Astrocyte (in vitro differentiated cells and primary cell): ENCODE measurements around the gene TSBP1. TPM values are rescaled to one million over a fixed set of nuclear protein-coding genes. Genes with fewer than 3 reads are reported as not detected.

Source experiments
- DNase-seq: peaks from one replicate; pipeline ENCODE4 v3.0.0-alpha.2; 2010; ENCODE audit warnings: low read depth
- FAIRE-seq: peaks from 2 replicates; lab custom pipeline; 2011; peaks lifted over from hg19 to GRCh38; lab: Jason Lieb, UNC
- H2AFZ ChIP-seq: 2 replicates; pipeline ENCODE4 v1.6.0; 2012; ENCODE audit warnings: low read depth, low read length, inconsistent platforms
- H3K27ac ChIP-seq: 2 replicates; pipeline ENCODE4 v1.5.1; 2011; ENCODE audit warnings: low read depth, low read length, inconsistent platforms
- H3K27me3 ChIP-seq: 2 replicates; pipeline ENCODE4 v1.6.0; 2011; ENCODE audit warnings: low read length, inconsistent platforms; ENCODE audit not compliant: insufficient read depth
- H3K36me3 ChIP-seq: 2 replicates; pipeline ENCODE4 v1.5.1; 2011; ENCODE audit warnings: low read length, inconsistent platforms; ENCODE audit not compliant: insufficient read depth
- H3K4me1 ChIP-seq: 2 replicates; pipeline ENCODE4 v1.5.1; 2011; ENCODE audit warnings: low read length, inconsistent platforms; ENCODE audit not compliant: insufficient read depth
- H3K4me2 ChIP-seq: 2 replicates; pipeline ENCODE4 v1.6.0; 2012; ENCODE audit warnings: low read length, inconsistent platforms
- H3K4me3 ChIP-seq: 2 replicates; pipeline ENCODE4 v1.5.1; 2011; ENCODE audit warnings: low read depth, mild to moderate bottlenecking, low read length, inconsistent platforms; ENCODE audit not compliant: insufficient read depth
- H3K79me2 ChIP-seq: 2 replicates; pipeline ENCODE4 v1.6.0; 2012; ENCODE audit warnings: mild to moderate bottlenecking, low read length, inconsistent platforms; ENCODE audit not compliant: insufficient read depth
- H3K9ac ChIP-seq: 2 replicates; pipeline ENCODE4 v1.6.0; 2012; ENCODE audit warnings: mild to moderate bottlenecking, low read length, inconsistent platforms
- H3K9me3 ChIP-seq: 2 replicates; pipeline ENCODE4 v1.5.1; 2012; ENCODE audit warnings: low read depth, mild to moderate bottlenecking, low read length, inconsistent platforms; ENCODE audit not compliant: insufficient read depth
- H4K20me1 ChIP-seq: 2 replicates; pipeline ENCODE4 v1.6.0; 2012; ENCODE audit warnings: low read length, inconsistent platforms; ENCODE audit not compliant: insufficient read depth
- H3K27ac Mint-ChIP-seq: one replicate; pipeline ENCODE4 v1.8.0; 2021; ENCODE audit warnings: mild to moderate bottlenecking, mixed read lengths; ENCODE audit not compliant: unreplicated experiment
- H3K27me3 Mint-ChIP-seq: one replicate; pipeline ENCODE4 v1.8.0; 2021; ENCODE audit warnings: low read depth, mixed read lengths; ENCODE audit not compliant: unreplicated experiment
- H3K36me3 Mint-ChIP-seq: one replicate; pipeline ENCODE4 v1.8.0; 2021; ENCODE audit warnings: low read depth, mixed read lengths; ENCODE audit not compliant: unreplicated experiment
- H3K4me1 Mint-ChIP-seq: one replicate; pipeline ENCODE4 v1.8.0; 2021; ENCODE audit warnings: low read depth, mixed read lengths; ENCODE audit not compliant: unreplicated experiment
- H3K4me3 Mint-ChIP-seq: one replicate; pipeline ENCODE4 v1.8.0; 2021; ENCODE audit warnings: mild to moderate bottlenecking, moderate library complexity, mixed read lengths; ENCODE audit not compliant: unreplicated experiment
- H3K9me3 Mint-ChIP-seq: one replicate; pipeline ENCODE4 v1.8.0; 2021; ENCODE audit warnings: mild to moderate bottlenecking, mixed read lengths; ENCODE audit not compliant: unreplicated experiment
- CTCF ChIP-seq: IDR thresholded peaks from 2 replicates; pipeline ENCODE4 v1.5.1; 2011; ENCODE audit warnings: low read depth, mild to moderate bottlenecking, inconsistent platforms, low read length, moderate library complexity; ENCODE audit not compliant: insufficient read depth
- EZH2 ChIP-seq: IDR thresholded peaks from 2 replicates; pipeline ENCODE4 v1.6.1; 2012; ENCODE audit warnings: mild to moderate bottlenecking, low read length, inconsistent platforms; ENCODE audit not compliant: insufficient read depth
- total RNA-seq: library from RNA; stranded (reverse); gene quantifications from 2 replicates; pipeline ENCODE4 v1.2.1, GENCODE V29; 2021

The TSBP1 gene
- total RNA-seq, 1 donor from 2014 or later = not detected

DNA sequence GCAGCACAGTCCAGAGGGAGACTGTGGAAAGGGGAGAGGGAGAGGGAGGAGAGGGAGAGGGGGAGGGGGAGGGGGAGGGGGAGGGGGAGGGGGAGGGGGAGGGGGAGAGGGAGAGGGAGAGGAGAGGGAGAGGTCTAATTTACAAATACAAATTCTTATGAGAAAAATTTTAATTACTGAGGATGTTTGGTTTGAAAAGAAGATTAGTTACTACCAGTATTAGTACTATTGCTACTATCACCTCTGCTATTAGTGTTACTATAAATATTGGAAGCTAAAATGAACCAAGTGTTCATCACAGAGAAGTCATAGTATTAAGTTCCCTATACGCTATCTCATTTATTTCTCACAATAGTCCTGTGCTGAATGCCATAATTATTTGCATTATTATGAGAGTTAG lies 14.3 kb upstream of the TSBP1 start:
- Histone ChIP-seq H4K20me1 (no peaks in the 10 kb centered on the region), H3K9me3 (no peaks in the 10 kb centered on the region), H3K79me2 (no peaks in the 10 kb centered on the region), H3K27me3 (no peaks in the 10 kb centered on the region), H3K27ac (no peak overlapping the region), H3K4me3 (no peak overlapping the region), H2AFZ (no peak overlapping the region), H3K9ac (no peak overlapping the region), H3K4me2 (no peak overlapping the region), H3K4me1 (no peaks in the 10 kb centered on the region), H3K36me3 (no peaks in the 10 kb centered on the region)
- Mint-ChIP-seq H3K36me3 (peaks cover 1% of the 10 kb centered on the region), H3K27me3 (peaks cover 17% of the 10 kb centered on the region), H3K4me3 (no peak overlapping the region), H3K27ac (no peak overlapping the region), H3K4me1 (no peaks in the 10 kb centered on the region), H3K9me3 (no peaks in the 10 kb centered on the region)
- TF ChIP-seq CTCF = no peak
- TF ChIP-seq EZH2 = no peak
- FAIRE-seq (no peak), DNase-seq (no peak)

- Histone ChIP-seq H3K27ac (no peak overlapping the region), H3K9ac (no peak overlapping the region), H3K36me3 (no peaks in the 10 kb centered on the region), H3K4me2 (no peak overlapping the region), H3K4me1 (no peaks in the 10 kb centered on the region), H4K20me1 (no peaks in the 10 kb centered on the region), H3K9me3 (no peaks in the 10 kb centered on the region), H2AFZ (no peak overlapping the region), H3K27me3 (no peaks in the 10 kb centered on the region), H3K4me3 (no peak overlapping the region), H3K79me2 (no peaks in the 10 kb centered on the region)
- H3K27ac Mint-ChIP-seq = no peak overlapping the region
- no peak overlapping the region for H3K4me3 Mint-ChIP-seq
- FAIRE-seq (no peak), DNase-seq (no peak)
- H3K9me3 Mint-ChIP-seq = no peaks in the 10 kb centered on the region
- peaks cover 16% of the 10 kb centered on the region for H3K27me3 Mint-ChIP-seq
- H3K36me3 Mint-ChIP-seq = peaks cover 1% of the 10 kb centered on the region
- no peaks in the 10 kb centered on the region for H3K4me1 Mint-ChIP-seq
- TF ChIP-seq CTCF (no peak), EZH2 (no peak)
These were observed 11.2 kb upstream of the TSBP1 start for GRCh38 chr6:32382757-32383420.

DNA sequence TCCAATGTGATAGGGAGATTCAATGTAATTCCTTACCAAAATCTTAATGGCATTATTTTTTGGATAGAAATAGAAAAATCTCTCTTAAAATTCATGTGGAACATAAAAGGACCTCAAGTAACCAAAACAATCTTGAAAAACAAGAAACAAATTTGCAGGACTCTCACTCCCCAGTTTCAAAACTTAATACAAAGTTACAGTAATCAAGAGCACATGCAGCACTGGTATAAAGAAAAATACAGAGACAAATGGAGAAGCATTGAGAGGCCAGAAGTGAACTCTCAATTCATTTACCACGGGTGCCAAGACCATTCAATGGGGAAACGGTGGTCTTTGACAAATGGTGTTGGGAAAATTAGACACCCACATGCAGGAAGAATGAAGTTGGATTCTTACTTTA lies 7.8 kb upstream of the TSBP1 start:
- no peak overlapping the region for H3K27ac Mint-ChIP-seq
- H3K4me2 ChIP-seq = no peak overlapping the region
- H3K4me1 ChIP-seq = no peaks in the 10 kb centered on the region
- no peaks in the 10 kb centered on the region for H4K20me1 ChIP-seq
- H3K4me1 Mint-ChIP-seq = no peaks in the 10 kb centered on the region
- H3K36me3 Mint-ChIP-seq = no peaks in the 10 kb centered on the region
- FAIRE-seq = no peak
- H3K9me3 Mint-ChIP-seq = no peaks in the 10 kb centered on the region
- no peaks in the 10 kb centered on the region for H3K9me3 ChIP-seq
- no peak for TF ChIP-seq CTCF
- TF ChIP-seq EZH2 = no peak
- peaks cover 11% of the 10 kb centered on the region for H3K27me3 Mint-ChIP-seq
- no peaks in the 10 kb centered on the region for H3K79me2 ChIP-seq
- no peak overlapping the region for H3K27ac ChIP-seq
- no peaks in the 10 kb centered on the region for H3K27me3 ChIP-seq
- no peaks in the 10 kb centered on the region for H3K36me3 ChIP-seq
- H3K4me3 ChIP-seq = no peak overlapping the region
- H2AFZ ChIP-seq = no peak overlapping the region
- no peak for DNase-seq
- no peak overlapping the region for H3K4me3 Mint-ChIP-seq
- no peak overlapping the region for H3K9ac ChIP-seq
